Fibroblast of pulmonary artery (primary cell): ENCODE measurements around the gene CDC42EP5.

Source experiments
- DNase-seq: peaks from one replicate; pipeline ENCODE4 v3.0.0-alpha.2; 2010; ENCODE audit warnings: low read depth
- H3K4me3 ChIP-seq: replicated peaks from 2 replicates; pipeline ENCODE4 v1.5.1; 2011; ENCODE audit warnings: low read depth, mild to moderate bottlenecking, control low read depth, low read length, moderate library complexity
- TF ChIP-seq, protein P1 (sequence below): IDR thresholded peaks from 2 replicates; pipeline ENCODE4 v1.5.1; 2011; ENCODE audit warnings: mild to moderate bottlenecking, control low read depth, low read length, inconsistent platforms; ENCODE audit errors: missing control alignments

The CDC42EP5 gene

DNA sequence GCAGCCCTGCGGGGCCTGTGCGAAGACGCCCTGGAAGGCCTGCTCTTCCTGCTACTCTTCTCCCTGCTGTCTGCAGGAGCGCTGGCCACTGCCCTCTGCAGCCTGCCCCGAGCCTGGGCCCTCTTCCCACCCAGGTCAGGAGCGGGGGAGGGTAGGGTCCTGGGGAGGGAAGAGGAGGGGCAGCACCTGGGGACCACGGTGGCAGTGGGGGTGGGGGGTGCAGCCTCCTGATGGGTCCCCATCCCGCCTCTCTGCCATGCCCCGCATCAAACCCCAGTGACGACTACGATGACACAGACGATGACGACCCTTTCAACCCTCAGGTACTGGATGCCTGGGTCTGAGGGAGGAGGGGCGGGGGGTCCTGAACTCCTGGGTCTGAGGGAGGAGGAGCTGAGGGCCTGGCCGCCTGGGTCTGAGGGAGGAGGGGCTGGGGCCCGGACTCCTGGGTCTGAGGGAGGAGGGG, 37.5 kb downstream of the CDC42EP5 start:
- DNase-seq = no peak
- no peak overlapping the region for H3K4me3 ChIP-seq
- TF ChIP-seq, protein P1, sequence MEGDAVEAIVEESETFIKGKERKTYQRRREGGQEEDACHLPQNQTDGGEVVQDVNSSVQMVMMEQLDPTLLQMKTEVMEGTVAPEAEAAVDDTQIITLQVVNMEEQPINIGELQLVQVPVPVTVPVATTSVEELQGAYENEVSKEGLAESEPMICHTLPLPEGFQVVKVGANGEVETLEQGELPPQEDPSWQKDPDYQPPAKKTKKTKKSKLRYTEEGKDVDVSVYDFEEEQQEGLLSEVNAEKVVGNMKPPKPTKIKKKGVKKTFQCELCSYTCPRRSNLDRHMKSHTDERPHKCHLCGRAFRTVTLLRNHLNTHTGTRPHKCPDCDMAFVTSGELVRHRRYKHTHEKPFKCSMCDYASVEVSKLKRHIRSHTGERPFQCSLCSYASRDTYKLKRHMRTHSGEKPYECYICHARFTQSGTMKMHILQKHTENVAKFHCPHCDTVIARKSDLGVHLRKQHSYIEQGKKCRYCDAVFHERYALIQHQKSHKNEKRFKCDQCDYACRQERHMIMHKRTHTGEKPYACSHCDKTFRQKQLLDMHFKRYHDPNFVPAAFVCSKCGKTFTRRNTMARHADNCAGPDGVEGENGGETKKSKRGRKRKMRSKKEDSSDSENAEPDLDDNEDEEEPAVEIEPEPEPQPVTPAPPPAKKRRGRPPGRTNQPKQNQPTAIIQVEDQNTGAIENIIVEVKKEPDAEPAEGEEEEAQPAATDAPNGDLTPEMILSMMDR = no peak

DNA sequence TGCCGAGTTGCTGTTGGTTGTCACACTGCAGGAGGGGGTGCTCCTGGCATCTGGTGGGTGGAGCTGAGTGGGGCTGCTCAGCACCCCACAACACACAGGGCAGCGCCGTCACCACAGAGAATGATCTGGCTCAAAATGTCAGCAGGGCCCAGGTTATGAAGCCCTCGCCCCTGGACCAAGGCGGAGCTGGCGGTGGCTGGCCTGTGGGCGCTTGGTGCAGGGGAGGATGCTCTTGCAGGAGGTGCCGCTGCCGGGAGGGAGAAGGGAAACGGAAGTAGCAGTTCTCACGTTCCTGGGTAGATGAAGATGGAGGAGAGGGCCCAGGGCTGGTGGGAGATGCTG, 38.3 kb downstream of the CDC42EP5 start:
- DNase-seq = no peak
- H3K4me3 ChIP-seq = no peak overlapping the region
- TF ChIP-seq, protein P1 = no peak

DNA sequence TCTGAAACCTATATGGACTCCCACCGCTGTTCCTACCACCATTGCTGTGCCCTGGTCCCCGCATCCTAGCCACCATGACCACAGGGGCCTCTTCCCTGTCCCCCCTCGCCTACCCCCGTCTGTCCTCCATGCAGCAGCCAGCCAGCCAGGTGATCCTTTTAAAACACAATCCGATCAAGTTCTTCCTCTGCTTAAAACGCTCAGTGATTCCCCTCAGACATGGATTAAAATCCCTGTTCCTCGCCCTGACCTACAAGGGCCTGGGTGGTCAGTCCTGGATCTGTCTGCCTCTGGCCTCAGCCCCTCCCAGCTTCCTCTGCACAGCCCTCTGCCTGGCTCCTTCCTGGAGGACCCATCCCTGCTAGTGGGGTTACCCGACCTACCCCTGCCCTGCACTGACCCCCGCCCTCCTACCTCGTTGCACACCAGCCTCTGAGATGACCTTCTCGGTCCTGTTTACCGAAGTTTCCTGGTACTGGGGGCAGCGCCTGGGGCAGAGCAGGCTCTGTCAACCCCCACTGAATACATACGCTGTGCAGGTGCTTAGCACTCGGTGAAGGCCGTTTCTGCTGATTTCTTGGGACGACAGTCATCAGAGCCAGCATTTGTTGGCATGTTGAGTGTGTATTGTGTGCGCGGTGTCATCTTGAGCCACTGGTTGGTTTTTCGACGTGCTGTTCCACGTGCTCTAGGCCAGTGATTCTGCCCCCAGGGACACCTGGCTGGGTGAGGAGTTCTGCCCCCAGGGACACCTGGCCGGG, 38.8 kb downstream of the CDC42EP5 start:
- DNase-seq = no peak
- TF ChIP-seq, protein P1 = no peak
- no peak overlapping the region for H3K4me3 ChIP-seq

DNA sequence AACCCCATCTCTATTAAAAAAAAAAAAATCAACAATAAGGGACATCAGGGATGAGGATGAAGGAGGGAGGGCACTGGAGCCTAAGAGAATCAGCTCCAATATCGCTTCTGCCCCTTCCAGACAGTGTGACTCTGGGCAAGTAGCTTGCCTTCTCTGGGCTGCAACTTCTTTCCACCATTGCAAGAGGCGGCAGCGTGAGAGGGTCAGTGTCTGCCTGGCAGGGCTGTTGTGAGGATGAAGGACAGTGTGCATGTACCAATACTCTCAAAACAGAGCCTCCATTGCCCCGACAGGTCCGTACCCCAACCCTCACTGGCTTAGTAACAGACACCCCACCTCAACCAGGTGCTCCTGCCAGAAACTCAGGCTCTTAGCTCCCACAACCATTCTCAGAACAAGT, 39.4 kb downstream of the CDC42EP5 start:
- DNase-seq = no peak
- TF ChIP-seq, protein P1 = no peak

DNA sequence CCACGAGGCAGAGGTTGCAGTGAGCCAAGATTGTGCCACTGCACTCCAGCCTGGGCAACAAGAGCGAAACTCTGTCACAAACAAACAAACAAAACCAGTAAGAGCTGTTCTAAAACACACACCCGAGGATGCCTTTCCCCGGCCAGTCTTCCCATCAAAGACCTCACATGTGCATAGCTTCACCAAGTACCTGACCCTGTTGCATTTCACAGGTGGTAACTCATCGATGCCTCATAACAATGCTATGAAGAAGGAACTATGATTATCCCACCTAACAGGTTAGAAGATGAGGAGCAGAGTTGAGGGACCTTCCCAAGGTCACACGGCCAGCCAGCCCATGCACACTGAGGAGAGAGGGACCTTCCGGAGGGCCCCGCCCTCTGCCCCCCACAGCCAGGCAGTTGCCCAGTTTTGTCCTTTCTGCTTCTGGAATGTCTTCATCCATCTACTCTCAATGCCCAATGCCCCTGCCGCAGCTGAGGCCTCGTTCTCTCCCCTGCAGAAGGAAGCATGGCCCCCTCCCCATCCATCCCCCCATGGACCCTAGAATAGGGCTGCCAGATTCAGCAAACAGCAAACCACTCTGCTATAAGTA, 40.9 kb downstream of the CDC42EP5 start:
- DNase-seq = no peak
- TF ChIP-seq, protein P1 = no peak
- no peak overlapping the region for H3K4me3 ChIP-seq

More for the DNA sequence above, 39.4 kb downstream of the CDC42EP5 start:
- no peak overlapping the region for H3K4me3 ChIP-seq

DNA sequence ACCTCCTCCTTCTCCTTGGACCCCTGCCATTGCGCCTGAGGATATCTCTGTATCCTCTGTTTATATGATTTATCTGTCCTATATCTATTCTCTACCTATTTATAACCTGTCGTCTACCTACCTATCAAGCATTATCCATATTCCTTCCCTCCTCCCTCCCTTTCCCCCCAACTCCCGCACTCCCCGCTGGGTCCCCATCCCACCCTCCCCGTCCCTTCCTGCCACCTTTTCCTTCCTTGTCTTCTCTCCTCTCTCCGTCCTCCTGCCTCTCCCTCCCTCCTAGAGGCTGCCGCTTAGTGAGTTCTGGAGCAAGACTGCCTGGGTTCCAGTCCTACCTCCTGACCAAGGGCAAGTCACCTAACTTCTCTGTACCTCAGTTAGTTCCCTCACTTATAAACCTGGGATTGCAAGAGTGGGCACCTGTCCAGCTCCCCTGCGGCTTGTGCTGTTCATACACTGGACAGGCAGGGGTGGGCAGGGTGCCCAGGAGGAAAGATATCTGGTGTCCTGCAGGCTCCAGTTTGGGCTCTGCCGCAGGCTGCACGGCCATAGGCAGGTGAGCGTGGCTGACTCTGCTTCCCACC, 41.7 kb downstream of the CDC42EP5 start:
- DNase-seq = peak; percentile 41
- H3K4me3 ChIP-seq = no peak overlapping the region

More for the DNA sequence above, 41.7 kb downstream of the CDC42EP5 start:
- TF ChIP-seq, protein P1 = no peak
